Activated CD8-positive, alpha-beta T cell treated with anti-CD3 and anti-CD28 coated beads for 36 hours (primary cell): ENCODE measurements around the gene STX3. TPM values are rescaled to one million over a fixed set of nuclear protein-coding genes. Genes with fewer than 3 reads are reported as not detected.

ENCODE experiments used
- ATAC-seq: fragments of 200-7000 bp; cut with Tn5 transposase; one replicate; pipeline ENCODE4 v1.10.0; 2021; ENCODE audit warnings: mild to moderate bottlenecking, moderate library complexity
- CTCF ChIA-PET: fragments of 350-600 bp; sonication (Branson Sonifier 250); formaldehyde crosslinking; loops from one replicate; lab custom pipeline; 2021; ENCODE audit warnings: antibody characterized with exemption; lab: Charles Lee
- POLR2A ChIA-PET: fragments of 350-600 bp; sonication (Branson Sonifier 250); formaldehyde crosslinking; loops from one replicate; lab custom pipeline; 2021; ENCODE audit warnings: antibody characterized with exemption; lab: Charles Lee
- DNase-seq: peaks from one replicate; pipeline ENCODE4 v3.0.0-alpha.2; 2020
- H3K27ac Mint-ChIP-seq: one replicate; pipeline ENCODE4 v1.8.0; 2021; ENCODE audit warnings: mild to moderate bottlenecking, mixed read lengths
- H3K27me3 Mint-ChIP-seq: one replicate; pipeline ENCODE4 v1.8.0; 2021; ENCODE audit warnings: mixed read lengths
- H3K36me3 Mint-ChIP-seq: one replicate; pipeline ENCODE4 v1.8.0; 2021; ENCODE audit warnings: low read depth, mixed read lengths
- H3K4me1 Mint-ChIP-seq: one replicate; pipeline ENCODE4 v1.8.0; 2021; ENCODE audit warnings: low read depth, mixed read lengths
- H3K4me3 Mint-ChIP-seq: one replicate; pipeline ENCODE4 v1.8.0; 2021; ENCODE audit warnings: mild to moderate bottlenecking, moderate library complexity, mixed read lengths
- H3K9me3 Mint-ChIP-seq: one replicate; pipeline ENCODE4 v1.8.0; 2021; ENCODE audit warnings: mixed read lengths
- CTCF ChIP-seq: fragments of 200-600 bp; IDR thresholded peaks from one replicate; pipeline ENCODE4 v1.8.0; 2022; ENCODE audit warnings: antibody characterized with exemption, mild to moderate bottlenecking
- intact Hi-C: fragments of 100-400 bp; cut with micrococcal nuclease; formaldehyde crosslinking; loops from one replicate; pipeline ENCODE4 v1.10.0; 2022
- total RNA-seq, 2 experiments: library from RNA; stranded (reverse); gene quantifications; one replicate each; pipeline ENCODE4 v1.2.3, GENCODE V29; 2021

STX3 gene
- total RNA-seq, 2 experiments from 2014 or later: 8.3 to 9.5 TPM

DNA sequence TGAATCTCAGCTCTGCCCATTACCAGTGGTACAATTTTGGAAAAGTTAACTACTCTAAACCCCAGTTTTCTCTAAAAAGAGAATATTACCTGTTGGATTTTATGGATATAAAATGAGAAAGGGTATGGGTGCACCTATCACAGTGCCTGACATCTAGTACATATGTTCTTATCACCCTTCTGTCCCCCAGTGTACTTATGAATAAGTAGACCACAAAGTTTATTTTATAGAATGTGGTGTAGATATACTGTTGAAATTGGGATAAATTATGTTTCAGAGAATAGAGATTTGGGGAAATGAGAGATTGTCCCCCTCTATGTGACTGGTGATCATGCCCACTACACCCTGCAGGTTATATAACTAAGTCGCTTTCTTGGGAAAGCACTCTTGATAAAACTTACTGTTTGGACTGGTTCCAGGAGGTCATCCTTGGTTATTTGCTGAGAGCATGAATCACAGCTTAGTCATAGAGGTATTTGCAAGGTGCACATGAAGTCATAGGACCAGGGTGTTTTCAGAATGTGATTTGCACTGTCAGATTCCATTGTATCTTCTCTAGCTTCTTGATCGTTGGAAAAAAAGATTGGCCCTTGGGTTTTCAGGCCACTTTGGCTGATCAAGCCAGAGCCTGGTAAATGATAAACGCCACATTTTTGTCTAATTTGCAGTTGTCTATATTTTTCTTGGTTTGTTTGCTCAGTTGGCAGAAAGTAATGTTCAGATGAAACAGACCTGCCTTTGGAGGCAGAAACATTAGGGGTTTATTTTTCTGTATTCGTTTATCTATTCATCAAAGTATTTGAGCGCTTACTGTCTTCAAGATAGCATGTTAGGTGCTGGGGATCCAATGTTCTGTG lies 21.3 kb downstream of the STX3 start:
- DNase-seq (peak; percentile 3), ATAC-seq (peak; percentile 83)
- Mint-ChIP-seq H3K27ac (no peak overlapping the region), H3K4me3 (no peak overlapping the region), H3K27me3 (no peaks in the 10 kb centered on the region), H3K4me1 (peaks cover 31% of the 10 kb centered on the region), H3K36me3 (peaks cover 10% of the 10 kb centered on the region), H3K9me3 (no peaks in the 10 kb centered on the region)
- no peak for TF ChIP-seq CTCF
- intact Hi-C loops: no loop called here
- CTCF ChIA-PET: no interaction called here
- POLR2A ChIA-PET: no interaction called here

DNA sequence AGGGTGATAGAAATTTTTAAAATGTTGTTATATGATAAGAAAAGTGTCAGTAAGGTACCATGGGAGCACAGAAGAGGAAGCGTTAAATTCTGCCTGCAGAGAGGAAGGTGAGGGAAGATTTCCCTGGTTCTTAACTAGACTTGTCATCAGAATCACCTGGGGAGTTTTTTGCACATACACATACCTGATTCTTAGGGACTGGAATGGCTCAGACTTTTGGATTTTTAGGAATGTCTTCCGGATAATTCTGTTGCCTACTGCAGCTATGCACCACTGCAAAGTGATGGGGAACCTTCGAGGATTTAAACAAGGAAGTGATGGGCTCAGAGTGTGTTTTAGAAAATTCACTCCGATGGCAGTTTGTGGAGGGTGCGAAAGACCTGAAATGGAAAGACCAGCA lies 21.9 kb downstream of the STX3 start:
- Mint-ChIP-seq H3K27ac (no peak overlapping the region), H3K9me3 (no peaks in the 10 kb centered on the region), H3K27me3 (no peaks in the 10 kb centered on the region), H3K36me3 (peaks cover 16% of the 10 kb centered on the region), H3K4me3 (no peak overlapping the region), H3K4me1 (peaks cover 24% of the 10 kb centered on the region)
- TF ChIP-seq CTCF: no peak
- no peak for ATAC-seq
- ChIA-PET POLR2A (no interaction called here), CTCF (no interaction called here)
- intact Hi-C loops: no loop called here
- no peak for DNase-seq

DNA sequence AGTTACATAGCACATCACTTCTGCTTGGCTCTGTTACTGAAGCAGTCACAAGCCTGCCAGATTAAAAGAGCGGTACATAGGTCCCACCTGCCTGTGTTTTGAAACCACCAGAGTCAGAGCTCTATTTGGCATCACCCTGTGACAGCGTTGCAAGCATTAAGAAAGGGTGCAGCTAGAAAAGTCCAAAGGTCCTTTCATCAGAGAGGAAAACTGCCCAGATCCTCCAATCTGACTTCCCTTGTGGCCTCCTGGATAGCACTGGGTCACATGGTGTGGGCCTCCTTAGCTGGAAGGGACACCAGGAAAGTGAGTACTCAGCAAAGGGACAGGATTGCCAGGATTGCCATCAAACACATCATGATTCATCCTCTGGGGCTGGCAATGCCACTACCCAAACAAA lies 22.9 kb downstream of the STX3 start:
- ChIA-PET POLR2A (interaction anchor here (0.7 kb wide), 1 partner anchor 24 kb away, joined by 4 read pairs; no protein-coding TSS in a partner anchor), CTCF (no interaction called here)
- TF ChIP-seq CTCF: no peak
- Mint-ChIP-seq H3K27me3 (no peaks in the 10 kb centered on the region), H3K4me3 (no peak overlapping the region), H3K9me3 (no peaks in the 10 kb centered on the region), H3K36me3 (peaks cover 16% of the 10 kb centered on the region), H3K4me1 (peaks cover 21% of the 10 kb centered on the region), H3K27ac (no peak overlapping the region)
- intact Hi-C loops: no loop called here
- DNase-seq: no peak
- ATAC-seq: no peak

DNA sequence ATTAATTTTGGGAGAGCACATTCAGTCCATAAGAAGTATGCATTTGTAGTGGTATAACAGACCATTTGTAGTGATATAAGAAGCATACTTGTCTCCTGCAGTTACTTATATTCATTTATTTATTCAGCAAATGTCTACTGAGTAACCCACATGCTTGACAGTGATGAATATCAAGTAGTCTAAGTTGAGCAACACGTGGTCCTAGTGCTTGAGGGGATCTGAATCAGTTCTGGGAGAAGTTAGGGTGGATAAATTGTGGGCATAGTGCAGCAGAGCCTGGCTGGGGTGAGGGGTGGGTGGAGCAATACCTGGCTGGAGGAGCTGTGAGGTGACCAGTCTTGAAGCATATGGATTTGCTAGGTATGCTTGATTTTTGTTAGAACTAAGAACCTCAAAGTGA lies 24.3 kb downstream of the STX3 start:
- peaks cover 35% of the 10 kb centered on the region for H3K4me1 Mint-ChIP-seq
- ATAC-seq: no peak
- intact Hi-C loops: no loop called here
- DNase-seq: no peak
- H3K9me3 Mint-ChIP-seq: peaks cover 2% of the 10 kb centered on the region
- H3K36me3 Mint-ChIP-seq: peaks cover 15% of the 10 kb centered on the region
- ChIA-PET POLR2A (interaction anchor here (0.9 kb wide), 1 partner anchor 22 kb away, joined by 3 read pairs; no protein-coding TSS in a partner anchor), CTCF (no interaction called here)
- no peak for TF ChIP-seq CTCF
- H3K4me3 Mint-ChIP-seq: no peak overlapping the region
- no peak overlapping the region for H3K27ac Mint-ChIP-seq
- H3K27me3 Mint-ChIP-seq: no peaks in the 10 kb centered on the region

DNA sequence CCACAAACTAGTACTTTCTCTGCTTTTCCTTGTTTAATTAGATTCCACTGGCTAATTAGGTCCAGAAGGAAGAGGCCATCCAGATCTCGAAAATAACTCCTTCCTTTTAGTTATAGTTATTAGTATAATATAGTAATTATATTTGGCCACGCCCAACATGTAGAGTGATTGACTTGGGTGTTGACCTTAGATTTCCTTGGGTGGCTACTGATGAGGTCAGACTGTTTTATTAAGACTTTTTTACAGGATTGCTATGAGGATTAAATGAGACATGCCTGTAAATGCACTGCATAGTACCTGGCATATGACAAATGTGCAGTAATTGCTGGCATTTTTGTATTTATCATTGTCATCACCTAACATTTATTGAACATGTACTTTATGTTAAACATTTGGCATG lies 26.9 kb downstream of the STX3 start:
- TF ChIP-seq CTCF: no peak
- CTCF ChIA-PET: no interaction called here
- H3K4me3 Mint-ChIP-seq: no peak overlapping the region
- no peak overlapping the region for H3K27ac Mint-ChIP-seq
- peaks cover 22% of the 10 kb centered on the region for H3K4me1 Mint-ChIP-seq
- intact Hi-C loops: no loop called here
- POLR2A ChIA-PET: no interaction called here
- H3K36me3 Mint-ChIP-seq: peaks cover 13% of the 10 kb centered on the region
- no peak for ATAC-seq
- no peak for DNase-seq
- peaks cover 2% of the 10 kb centered on the region for H3K9me3 Mint-ChIP-seq
- H3K27me3 Mint-ChIP-seq: no peaks in the 10 kb centered on the region
